ENCODE results near the gene TRMT61B. TPM values are rescaled to one million over a fixed set of nuclear protein-coding genes. Genes with fewer than 3 reads are reported as not detected.

Gene TRMT61B
- total RNA-seq, 2 experiments from 2014 or later, result 18.7 to 20.8 TPM

DNA sequence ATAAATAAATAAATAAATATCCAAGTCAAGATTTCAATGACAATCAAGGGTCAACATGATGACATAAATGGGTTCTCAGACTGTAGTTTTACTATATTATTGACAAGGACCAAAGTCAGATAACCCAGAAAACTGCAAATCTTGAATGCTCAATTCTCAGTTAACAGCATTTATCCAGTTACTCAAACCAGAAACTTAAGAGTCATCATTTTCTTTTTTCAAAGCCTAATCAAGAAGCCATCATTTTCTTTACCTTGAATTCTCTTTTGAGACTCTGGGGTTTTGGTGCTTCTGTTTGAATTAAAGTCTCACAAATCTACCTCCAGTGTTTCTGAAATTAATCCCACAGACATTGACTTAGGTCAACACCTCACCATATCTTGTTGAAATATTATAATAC lies 14.1 kb downstream of the TRMT61B start:
- no peaks in the 10 kb centered on the region for H3K4me1 ChIP-seq (ENCODE audit: insufficient read depth, low read length)
- no peak overlapping the region for H3K4me3 ChIP-seq (ENCODE audit: low read length)
- H3K9me3 ChIP-seq (ENCODE audit: control insufficient read depth in 1 of 2, insufficient read depth in 1 of 2, low read length in 2 of 2), result no peaks in the 10 kb centered on the region
- H3K27ac ChIP-seq (ENCODE audit: low read depth in 1 of 2, low read length in 2 of 2), result no peak overlapping the region
- Mint-ChIP-seq H3K4me3 (no peak overlapping the region), H3K27ac (no peak overlapping the region), H3K27me3 (no peaks in the 10 kb centered on the region), H3K36me3 (ENCODE audit: low read depth) (peaks cover 47% of the 10 kb centered on the region), H3K4me1 (ENCODE audit: low read depth) (no peaks in the 10 kb centered on the region), H3K9me3 (no peaks in the 10 kb centered on the region)
- ATAC-seq (ENCODE audit: poor library complexity) (no peak), DNase-seq (no peak)
- H3K27me3 ChIP-seq (ENCODE audit: control insufficient read depth in 1 of 2, insufficient read depth in 2 of 2, low read length in 2 of 2), result no peaks in the 10 kb centered on the region
- peaks cover 14% of the 10 kb centered on the region for H3K36me3 ChIP-seq (ENCODE audit: insufficient read depth, low read length)
- TF ChIP-seq, protein P1, sequence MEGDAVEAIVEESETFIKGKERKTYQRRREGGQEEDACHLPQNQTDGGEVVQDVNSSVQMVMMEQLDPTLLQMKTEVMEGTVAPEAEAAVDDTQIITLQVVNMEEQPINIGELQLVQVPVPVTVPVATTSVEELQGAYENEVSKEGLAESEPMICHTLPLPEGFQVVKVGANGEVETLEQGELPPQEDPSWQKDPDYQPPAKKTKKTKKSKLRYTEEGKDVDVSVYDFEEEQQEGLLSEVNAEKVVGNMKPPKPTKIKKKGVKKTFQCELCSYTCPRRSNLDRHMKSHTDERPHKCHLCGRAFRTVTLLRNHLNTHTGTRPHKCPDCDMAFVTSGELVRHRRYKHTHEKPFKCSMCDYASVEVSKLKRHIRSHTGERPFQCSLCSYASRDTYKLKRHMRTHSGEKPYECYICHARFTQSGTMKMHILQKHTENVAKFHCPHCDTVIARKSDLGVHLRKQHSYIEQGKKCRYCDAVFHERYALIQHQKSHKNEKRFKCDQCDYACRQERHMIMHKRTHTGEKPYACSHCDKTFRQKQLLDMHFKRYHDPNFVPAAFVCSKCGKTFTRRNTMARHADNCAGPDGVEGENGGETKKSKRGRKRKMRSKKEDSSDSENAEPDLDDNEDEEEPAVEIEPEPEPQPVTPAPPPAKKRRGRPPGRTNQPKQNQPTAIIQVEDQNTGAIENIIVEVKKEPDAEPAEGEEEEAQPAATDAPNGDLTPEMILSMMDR (IDR thresholded peaks at IDR 0.05), result no peak
- intact Hi-C loops (cut with DNase I, micrococcal nuclease), result no loop called here
- POLR2A ChIA-PET, result no interaction called here
- CTCF ChIA-PET, result no interaction called here

DNA sequence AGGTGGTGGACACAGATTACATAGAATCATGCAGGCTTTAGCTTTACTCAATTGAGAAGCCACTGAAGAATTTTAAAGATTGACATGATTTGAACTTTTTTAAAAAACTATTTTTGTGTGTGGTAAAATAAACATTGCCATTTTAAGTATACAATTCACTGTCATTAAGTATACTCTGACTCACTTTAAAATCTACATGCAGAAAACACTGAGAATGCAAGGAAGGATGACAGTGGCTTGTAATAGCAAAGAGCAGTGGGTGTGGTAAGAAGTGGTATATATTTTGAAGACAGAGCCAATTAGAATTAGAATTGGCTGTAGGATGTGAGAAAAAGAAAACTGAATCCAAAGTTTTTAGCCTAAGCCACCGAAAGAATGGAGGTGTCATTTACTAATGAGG lies 14.9 kb downstream of the TRMT61B start:
- Mint-ChIP-seq H3K4me1 (ENCODE audit: low read depth) (no peaks in the 10 kb centered on the region), H3K4me3 (no peak overlapping the region), H3K27ac (no peak overlapping the region), H3K36me3 (ENCODE audit: low read depth) (peaks cover 39% of the 10 kb centered on the region), H3K9me3 (no peaks in the 10 kb centered on the region), H3K27me3 (no peaks in the 10 kb centered on the region)
- H3K9me3 ChIP-seq (ENCODE audit: control insufficient read depth in 1 of 2, insufficient read depth in 1 of 2, low read length in 2 of 2), result no peaks in the 10 kb centered on the region
- intact Hi-C loops (cut with DNase I, micrococcal nuclease), result no loop called here
- DNase-seq (no peak), ATAC-seq (ENCODE audit: poor library complexity) (no peak)
- no peak overlapping the region for H3K27ac ChIP-seq (ENCODE audit: low read depth in 1 of 2, low read length in 2 of 2)
- ChIA-PET CTCF (no interaction called here), POLR2A (no interaction called here)
- TF ChIP-seq, protein P1 (IDR thresholded peaks at IDR 0.05), result no peak
- peaks cover 6% of the 10 kb centered on the region for H3K36me3 ChIP-seq (ENCODE audit: insufficient read depth, low read length)
- no peaks in the 10 kb centered on the region for H3K4me1 ChIP-seq (ENCODE audit: insufficient read depth, low read length)
- H3K4me3 ChIP-seq (ENCODE audit: low read length), result no peak overlapping the region
- no peaks in the 10 kb centered on the region for H3K27me3 ChIP-seq (ENCODE audit: control insufficient read depth in 1 of 2, insufficient read depth in 2 of 2, low read length in 2 of 2)

DNA sequence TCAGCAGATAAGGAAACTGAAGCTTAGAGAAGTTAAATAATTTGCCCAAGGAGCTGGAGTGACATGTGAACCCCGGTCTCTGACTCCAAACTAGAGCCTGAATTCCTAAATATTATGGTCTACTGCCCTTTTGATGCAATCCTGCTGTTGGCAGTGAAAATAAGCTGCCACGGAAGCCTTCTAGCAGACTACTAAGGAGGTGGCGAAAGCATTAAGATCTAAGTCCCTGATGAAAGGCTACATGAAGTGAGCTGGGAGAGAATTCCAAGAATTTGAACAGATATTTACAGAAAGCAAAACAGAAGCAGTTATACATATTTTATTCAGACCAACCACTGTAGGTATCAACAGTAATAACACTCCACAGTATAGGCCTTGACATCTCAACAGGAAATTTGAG lies 28.1 kb downstream of the TRMT61B start:
- Histone ChIP-seq H3K27me3 (ENCODE audit: control insufficient read depth in 1 of 2, insufficient read depth in 2 of 2, low read length in 2 of 2) (no peaks in the 10 kb centered on the region), H3K9me3 (ENCODE audit: control insufficient read depth in 1 of 2, insufficient read depth in 1 of 2, low read length in 2 of 2) (no peaks in the 10 kb centered on the region), H3K36me3 (ENCODE audit: insufficient read depth, low read length) (no peaks in the 10 kb centered on the region), H3K4me3 (ENCODE audit: low read length) (no peak overlapping the region), H3K27ac (ENCODE audit: low read depth in 1 of 2, low read length in 2 of 2) (no peak overlapping the region), H3K4me1 (ENCODE audit: insufficient read depth, low read length) (no peaks in the 10 kb centered on the region)
- POLR2A ChIA-PET, result no interaction called here
- Mint-ChIP-seq H3K36me3 (ENCODE audit: low read depth) (peaks cover 8% of the 10 kb centered on the region), H3K4me1 (ENCODE audit: low read depth) (no peaks in the 10 kb centered on the region), H3K9me3 (no peaks in the 10 kb centered on the region), H3K27ac (no peak overlapping the region), H3K27me3 (no peaks in the 10 kb centered on the region), H3K4me3 (no peak overlapping the region)
- DNase-seq (no peak), ATAC-seq (ENCODE audit: poor library complexity) (no peak)
- intact Hi-C loops (cut with DNase I, micrococcal nuclease), result no loop called here
- CTCF ChIA-PET, result no interaction called here
- TF ChIP-seq, protein P1 (IDR thresholded peaks at IDR 0.05), result no peak

Data from CD4-positive, alpha-beta T cell (primary cell).